Measurements from ENCODE around the gene SMLR1.

SMLR1 gene

GRCh38 chr6:130810307-130811030, 16.7 kb upstream of the SMLR1 start:
- no peak for DNase-seq (ENCODE audit: low spot score)
- ChIA-PET CTCF (no interaction called here), POLR2A (ENCODE audit: low non-redundant PET) (no interaction called here)
- TF ChIP-seq, protein P1, sequence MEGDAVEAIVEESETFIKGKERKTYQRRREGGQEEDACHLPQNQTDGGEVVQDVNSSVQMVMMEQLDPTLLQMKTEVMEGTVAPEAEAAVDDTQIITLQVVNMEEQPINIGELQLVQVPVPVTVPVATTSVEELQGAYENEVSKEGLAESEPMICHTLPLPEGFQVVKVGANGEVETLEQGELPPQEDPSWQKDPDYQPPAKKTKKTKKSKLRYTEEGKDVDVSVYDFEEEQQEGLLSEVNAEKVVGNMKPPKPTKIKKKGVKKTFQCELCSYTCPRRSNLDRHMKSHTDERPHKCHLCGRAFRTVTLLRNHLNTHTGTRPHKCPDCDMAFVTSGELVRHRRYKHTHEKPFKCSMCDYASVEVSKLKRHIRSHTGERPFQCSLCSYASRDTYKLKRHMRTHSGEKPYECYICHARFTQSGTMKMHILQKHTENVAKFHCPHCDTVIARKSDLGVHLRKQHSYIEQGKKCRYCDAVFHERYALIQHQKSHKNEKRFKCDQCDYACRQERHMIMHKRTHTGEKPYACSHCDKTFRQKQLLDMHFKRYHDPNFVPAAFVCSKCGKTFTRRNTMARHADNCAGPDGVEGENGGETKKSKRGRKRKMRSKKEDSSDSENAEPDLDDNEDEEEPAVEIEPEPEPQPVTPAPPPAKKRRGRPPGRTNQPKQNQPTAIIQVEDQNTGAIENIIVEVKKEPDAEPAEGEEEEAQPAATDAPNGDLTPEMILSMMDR (conservative IDR thresholded peaks at IDR 0.05; ENCODE audit: low read depth) = no peak
- no peak overlapping the region for H3K27ac ChIP-seq

- DNase-seq (ENCODE audit: low spot score) = no peak
- ChIA-PET CTCF (interaction anchor here (0.6 kb wide), 3 partner anchors 20 to 704 kb away, joined by 3 read pairs; no protein-coding TSS in a partner anchor), POLR2A (ENCODE audit: low non-redundant PET) (no interaction called here)
- no peak overlapping the region for H3K27ac ChIP-seq
- TF ChIP-seq, protein P1 (conservative IDR thresholded peaks at IDR 0.05; ENCODE audit: low read depth) = no peak
These were observed 15.3 kb upstream of the SMLR1 start for GRCh38 chr6:130811932-130812331.

GRCh38 chr6:130814506-130814905, 12.7 kb upstream of the SMLR1 start:
- TF ChIP-seq, protein P1 (conservative IDR thresholded peaks at IDR 0.05; ENCODE audit: low read depth) = no peak
- POLR2A ChIA-PET (ENCODE audit: low non-redundant PET) = no interaction called here
- CTCF ChIA-PET = no interaction called here
- DNase-seq (ENCODE audit: low spot score) = no peak
- H3K27ac ChIP-seq = no peak overlapping the region

DNA sequence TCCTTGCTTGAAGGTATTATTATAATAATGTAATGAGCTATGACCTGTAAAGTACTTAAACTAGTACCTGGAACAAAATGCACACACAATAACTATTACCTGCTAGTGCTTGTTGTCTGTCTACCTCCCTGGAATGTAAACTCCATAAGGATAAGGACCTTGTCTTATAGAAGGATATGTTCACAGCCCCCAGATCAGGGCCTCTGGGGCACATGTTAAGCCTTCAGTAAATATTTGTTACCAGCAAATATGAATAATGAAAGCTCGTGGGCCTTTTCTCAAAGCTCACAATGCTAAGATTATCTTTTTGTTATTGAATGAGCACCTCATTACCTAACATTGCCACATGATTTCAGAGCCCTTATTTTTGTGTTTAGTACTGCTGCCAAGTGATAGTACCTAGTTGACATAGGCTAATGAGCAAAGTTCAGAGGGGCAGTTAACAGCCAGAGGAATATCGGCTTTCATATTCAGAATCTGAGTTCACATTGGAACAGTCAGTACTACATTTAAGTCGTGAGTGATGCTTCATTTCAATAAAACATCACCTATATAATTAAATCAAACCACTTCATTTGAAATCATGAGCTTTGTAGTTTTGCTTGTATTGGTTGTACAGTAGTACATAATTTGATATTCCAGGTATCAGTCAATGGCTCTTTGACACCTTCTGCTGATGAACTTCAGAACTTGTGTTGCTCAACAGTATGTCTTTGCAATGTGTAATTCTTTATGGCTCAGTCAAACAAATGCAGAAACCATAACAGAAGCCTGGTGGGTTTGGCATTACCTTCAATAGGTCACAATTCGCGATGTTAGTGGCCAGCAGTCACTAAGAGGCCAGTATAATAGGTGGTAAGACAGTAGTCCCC, 11.8 kb upstream of the SMLR1 start:
- CTCF ChIA-PET = interaction anchor here (0.7 kb wide), 1 partner anchor 31 kb away, joined by 3 read pairs; no protein-coding TSS in a partner anchor
- no peak for DNase-seq (ENCODE audit: low spot score)
- TF ChIP-seq, protein P1 (conservative IDR thresholded peaks at IDR 0.05; ENCODE audit: low read depth) = no peak

DNA sequence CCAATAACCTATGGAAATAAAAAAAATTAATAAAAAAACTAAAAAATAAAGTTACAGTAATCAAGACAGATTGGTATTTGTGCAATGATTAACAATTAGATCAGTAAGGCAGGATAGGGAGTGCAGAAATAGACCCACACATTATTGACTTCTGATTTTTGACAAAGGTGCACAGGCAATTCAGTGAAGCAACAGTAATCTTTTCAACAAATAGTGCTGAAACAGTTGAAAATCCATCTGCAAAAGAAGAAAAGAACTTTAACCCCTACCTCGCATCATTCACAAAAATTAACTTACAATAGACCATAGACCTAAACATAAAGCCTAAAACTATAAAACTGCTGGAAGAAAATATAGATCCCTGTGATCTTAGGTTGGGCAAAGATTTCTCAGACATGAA, 4.5 kb upstream of the SMLR1 start:
- no peak overlapping the region for H3K27ac ChIP-seq
- TF ChIP-seq, protein P1 (conservative IDR thresholded peaks at IDR 0.05; ENCODE audit: low read depth) = no peak
- CTCF ChIA-PET = no interaction called here
- POLR2A ChIA-PET (ENCODE audit: low non-redundant PET) = no interaction called here
- DNase-seq (ENCODE audit: low spot score) = no peak

More for the DNA sequence above, 11.8 kb upstream of the SMLR1 start:
- no peak overlapping the region for H3K27ac ChIP-seq
- POLR2A ChIA-PET (ENCODE audit: low non-redundant PET) = no interaction called here

- ChIA-PET POLR2A (ENCODE audit: low non-redundant PET) (no interaction called here), CTCF (interaction anchor here (0.6 kb wide), 1 partner anchor 11 kb away, joined by 4 read pairs; no protein-coding TSS in a partner anchor)
- DNase-seq (ENCODE audit: low spot score) = no peak
- TF ChIP-seq, protein P1 (conservative IDR thresholded peaks at IDR 0.05; ENCODE audit: low read depth) = no peak
- H3K27ac ChIP-seq = no peak overlapping the region
These were observed 2.1 kb upstream of the SMLR1 start for GRCh38 chr6:130824978-130825694.

Data from RWPE1 (cell line).